Astrocyte of the cerebellum (primary cell): ENCODE results near the gene SH3YL1.

Experiments
- DNase-seq: peaks from one replicate; pipeline ENCODE4 v3.0.0-alpha.2; 2011; ENCODE audit warnings: low read depth
- H3K4me3 ChIP-seq: 2 replicates; pipeline ENCODE4 v1.5.1; 2011; ENCODE audit warnings: mild to moderate bottlenecking, low read depth, low read length, moderate library complexity
- in situ Hi-C: cut with HindIII; loops from 2 replicates; pipeline ENCODE4 v1.10.0; 2017; ENCODE audit warnings: low sequenced_read_pairs
- TF ChIP-seq, protein P1 (sequence below): IDR thresholded peaks from 2 replicates; pipeline ENCODE4 v1.5.1; 2012; ENCODE audit warnings: low read length, low read depth, moderate library complexity, mild to moderate bottlenecking; ENCODE audit errors: missing control alignments

SH3YL1 gene

GRCh38 chr2:252001-252602 lies 11.7 kb downstream of the SH3YL1 start:
- TF ChIP-seq, protein P1, sequence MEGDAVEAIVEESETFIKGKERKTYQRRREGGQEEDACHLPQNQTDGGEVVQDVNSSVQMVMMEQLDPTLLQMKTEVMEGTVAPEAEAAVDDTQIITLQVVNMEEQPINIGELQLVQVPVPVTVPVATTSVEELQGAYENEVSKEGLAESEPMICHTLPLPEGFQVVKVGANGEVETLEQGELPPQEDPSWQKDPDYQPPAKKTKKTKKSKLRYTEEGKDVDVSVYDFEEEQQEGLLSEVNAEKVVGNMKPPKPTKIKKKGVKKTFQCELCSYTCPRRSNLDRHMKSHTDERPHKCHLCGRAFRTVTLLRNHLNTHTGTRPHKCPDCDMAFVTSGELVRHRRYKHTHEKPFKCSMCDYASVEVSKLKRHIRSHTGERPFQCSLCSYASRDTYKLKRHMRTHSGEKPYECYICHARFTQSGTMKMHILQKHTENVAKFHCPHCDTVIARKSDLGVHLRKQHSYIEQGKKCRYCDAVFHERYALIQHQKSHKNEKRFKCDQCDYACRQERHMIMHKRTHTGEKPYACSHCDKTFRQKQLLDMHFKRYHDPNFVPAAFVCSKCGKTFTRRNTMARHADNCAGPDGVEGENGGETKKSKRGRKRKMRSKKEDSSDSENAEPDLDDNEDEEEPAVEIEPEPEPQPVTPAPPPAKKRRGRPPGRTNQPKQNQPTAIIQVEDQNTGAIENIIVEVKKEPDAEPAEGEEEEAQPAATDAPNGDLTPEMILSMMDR: no peak
- no peak for DNase-seq
- in situ Hi-C loops: no loop called here
- no peak overlapping the region for H3K4me3 ChIP-seq

DNA sequence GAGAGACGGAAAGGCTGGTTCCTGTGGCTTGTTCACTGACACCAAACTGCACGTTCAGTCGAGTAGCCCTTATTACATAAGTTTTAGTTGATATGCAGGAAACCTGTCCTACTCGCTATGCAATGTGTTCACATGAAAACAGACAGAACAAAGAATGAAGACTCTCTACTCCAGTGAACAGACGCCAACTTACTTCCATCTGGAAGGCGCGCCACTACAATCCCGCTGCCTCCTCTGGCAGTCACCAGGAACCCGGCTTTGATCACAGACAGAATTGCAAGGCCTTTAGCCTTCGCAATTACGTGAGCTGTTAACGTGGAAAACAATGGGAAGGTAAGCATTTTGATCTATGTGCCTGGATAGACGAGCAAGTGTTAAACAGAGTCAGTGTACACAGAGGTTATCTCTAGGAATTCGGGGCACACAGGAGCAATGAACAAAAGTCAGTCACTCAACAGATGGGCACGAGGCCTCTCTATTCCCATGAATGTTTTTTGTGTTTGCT lies 14.2 kb downstream of the SH3YL1 start:
- TF ChIP-seq, protein P1: no peak
- no peak for DNase-seq
- H3K4me3 ChIP-seq: no peak overlapping the region
- in situ Hi-C loops: no loop called here

GRCh38 chr2:248724-249123 lies 15.1 kb downstream of the SH3YL1 start:
- no peak overlapping the region for H3K4me3 ChIP-seq
- DNase-seq: no peak
- in situ Hi-C loops: no loop called here
- TF ChIP-seq, protein P1: no peak

DNA sequence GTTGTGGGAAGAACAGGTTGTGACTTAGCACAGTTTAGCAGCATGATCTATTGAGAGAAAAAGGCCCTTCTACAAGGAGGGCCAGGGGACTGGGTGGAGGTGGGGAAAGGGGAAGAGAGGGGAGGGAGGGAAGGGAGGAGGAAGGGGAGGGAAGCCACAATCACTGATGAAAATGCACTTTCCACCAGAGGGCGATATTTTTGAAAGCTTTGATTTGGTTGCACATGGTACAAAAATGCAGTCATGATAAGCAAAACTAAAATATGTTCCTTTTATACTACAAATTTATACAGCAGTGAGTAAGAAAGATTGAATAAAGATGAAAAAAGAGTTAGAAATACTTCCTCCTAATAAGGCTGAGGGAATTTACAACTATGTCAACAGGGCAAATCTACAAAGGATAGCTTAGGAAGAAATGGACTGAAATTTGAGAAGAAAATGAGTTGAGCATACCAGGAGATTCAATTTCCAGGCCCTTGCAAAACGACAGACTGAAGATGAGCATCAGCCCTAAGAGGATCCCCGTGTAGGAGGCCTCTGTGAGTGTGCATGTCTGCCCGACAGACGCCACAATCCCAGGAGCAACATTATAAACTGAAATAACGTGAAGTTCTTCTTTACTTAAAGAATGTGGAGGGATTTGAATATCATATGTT lies 17.2 kb downstream of the SH3YL1 start:
- in situ Hi-C loops: no loop called here
- TF ChIP-seq, protein P1: peak; percentile 51
- H3K4me3 ChIP-seq: no peak overlapping the region
- DNase-seq: peak; percentile 53

- TF ChIP-seq, protein P1: no peak
- DNase-seq: no peak
- in situ Hi-C loops: no loop called here
Measured at GRCh38 chr2:244547-244946, 19.3 kb downstream of the SH3YL1 start.

DNA sequence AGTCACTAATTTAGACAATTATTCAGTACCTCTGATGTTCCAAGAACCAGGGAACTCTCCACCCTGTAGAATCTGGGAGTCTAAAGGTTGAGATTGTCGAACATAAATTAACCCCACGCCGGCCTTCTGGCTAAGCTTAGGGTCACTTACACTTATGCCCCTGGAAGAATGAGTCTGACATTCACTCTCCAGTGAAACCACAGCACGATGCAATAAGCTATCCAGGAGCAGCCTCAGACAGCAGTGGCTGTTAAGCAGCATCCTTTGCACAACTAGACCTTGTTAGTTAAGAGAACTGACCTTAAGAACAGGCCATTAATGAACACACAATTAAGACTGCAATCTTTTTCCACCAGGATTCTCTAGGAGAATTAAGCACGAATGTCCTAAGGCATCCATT lies 25.0 kb downstream of the SH3YL1 start:
- TF ChIP-seq, protein P1: no peak
- in situ Hi-C loops: no loop called here
- no peak for DNase-seq
- no peak overlapping the region for H3K4me3 ChIP-seq

More at GRCh38 chr2:244547-244946, 19.3 kb downstream of the SH3YL1 start:
- no peak overlapping the region for H3K4me3 ChIP-seq
